Ishikawa (cell line): ENCODE measurements around the gene RAB11FIP4.

ENCODE experiments used
- YY1 ChIP-seq: IDR thresholded peaks from 2 replicates; pipeline ENCODE4 v1.6.1; 2012; ENCODE audit warnings: low read depth
- TF ChIP-seq, protein P1 (sequence below): IDR thresholded peaks from 2 replicates; pipeline ENCODE4 v1.6.1; 2012

- no peak for TF ChIP-seq YY1
- TF ChIP-seq, protein P1, sequence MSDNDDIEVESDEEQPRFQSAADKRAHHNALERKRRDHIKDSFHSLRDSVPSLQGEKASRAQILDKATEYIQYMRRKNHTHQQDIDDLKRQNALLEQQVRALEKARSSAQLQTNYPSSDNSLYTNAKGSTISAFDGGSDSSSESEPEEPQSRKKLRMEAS, result no peak
These were observed 69.8 kb downstream of the RAB11FIP4 start for GRCh38 chr17:31461227-31461810.
